Mesodermal cell (in vitro differentiated cells): ENCODE data around the gene MIER2.
"Not testable (repeated sequence)": the region's sequence is repeated elsewhere in the genome, so short reads cannot be mapped to it uniquely, and the experiment has no call there.

Source experiments
- H3K27ac ChIP-seq: 2 replicates; pipeline ENCODE4 v1.7.0; 2013; ENCODE audit warnings: mild to moderate bottlenecking, low read depth, low read length, moderate library complexity; ENCODE audit not compliant: severe bottlenecking
- H3K36me3 ChIP-seq: 2 replicates; pipeline ENCODE4 v1.7.1; 2013; ENCODE audit warnings: mild to moderate bottlenecking, low read length, moderate library complexity; ENCODE audit not compliant: control insufficient read depth, insufficient read depth
- H3K4me1 ChIP-seq: one replicate; pipeline ENCODE4 v1.7.1; 2013; ENCODE audit warnings: mild to moderate bottlenecking, low read length; ENCODE audit not compliant: insufficient read depth, control insufficient read depth, poor library complexity, severe bottlenecking
- H3K4me3 ChIP-seq: 2 replicates; pipeline ENCODE4 v1.7.0; 2013; ENCODE audit warnings: low read length, control low read depth, mild to moderate bottlenecking; ENCODE audit not compliant: insufficient read depth, poor library complexity, severe bottlenecking; ENCODE audit errors: extremely low read depth
- H3K9me3 ChIP-seq: 2 replicates; pipeline ENCODE4 v1.7.1; 2013; ENCODE audit warnings: mild to moderate bottlenecking, low read length, moderate library complexity; ENCODE audit not compliant: control insufficient read depth
- WGBS, 2 experiments: methylation state at CpG; one replicate each; pipeline ENCODE4 v1.1.5; 2013; ENCODE audit warnings: missing lambda C conversion rate in 2 of 2; ENCODE audit not compliant: insufficient coverage in 2 of 2; 5-methylcytosine and 5-hydroxymethylcytosine counted together

MIER2 gene

DNA sequence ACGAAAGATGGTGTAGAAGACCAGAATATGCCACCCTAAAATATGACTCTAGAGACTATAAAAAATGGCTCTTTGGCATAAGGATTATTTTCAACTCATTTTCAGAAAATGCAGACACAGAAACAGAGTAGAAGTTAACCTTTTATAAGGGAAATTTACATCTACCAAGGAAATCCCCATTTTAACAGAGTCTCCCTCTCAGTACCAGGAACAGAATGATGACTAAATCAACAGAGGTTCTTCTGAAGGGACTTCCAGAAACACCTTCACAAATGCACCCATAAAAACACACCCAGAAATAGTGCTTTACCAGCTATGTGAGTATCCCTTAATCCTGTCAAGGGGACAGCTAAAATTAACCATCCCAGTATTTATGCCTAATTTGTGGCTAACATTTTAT is 82.5 kb downstream of the MIER2 start:
- Histone ChIP-seq H3K9me3 (no peaks in the 10 kb centered on the region), H3K27ac (no peak overlapping the region), H3K36me3 (no peaks in the 10 kb centered on the region), H3K4me3 (no peak overlapping the region), H3K4me1 (no peaks in the 10 kb centered on the region)
- no CpG with 5 or more reads among the region's 1 CpG for WGBS, 2 experiments

- H3K27ac ChIP-seq, H3K9me3 ChIP-seq, H3K4me1 ChIP-seq, H3K36me3 ChIP-seq, H3K4me3 ChIP-seq: not testable (repeated sequence)
- 44 to 70% methylated on average over 2 of the region's 3 CpGs for WGBS, 2 experiments
Measured at GRCh38 chr19:256804-257203, 87.8 kb downstream of the MIER2 start.
